Anterior cingulate cortex (tissue), 58 donors: ENCODE measurements around the gene ADPGK.
"Not testable (repeated sequence)": the region's sequence is repeated elsewhere in the genome, so short reads cannot be mapped to it uniquely, and the experiment has no call there.

Source experiments
- DNase-seq, 58 donors: peaks; one replicate each; lab custom pipeline; 2025; lab: John Stamatoyannopoulos, UW

The ADPGK gene

DNA sequence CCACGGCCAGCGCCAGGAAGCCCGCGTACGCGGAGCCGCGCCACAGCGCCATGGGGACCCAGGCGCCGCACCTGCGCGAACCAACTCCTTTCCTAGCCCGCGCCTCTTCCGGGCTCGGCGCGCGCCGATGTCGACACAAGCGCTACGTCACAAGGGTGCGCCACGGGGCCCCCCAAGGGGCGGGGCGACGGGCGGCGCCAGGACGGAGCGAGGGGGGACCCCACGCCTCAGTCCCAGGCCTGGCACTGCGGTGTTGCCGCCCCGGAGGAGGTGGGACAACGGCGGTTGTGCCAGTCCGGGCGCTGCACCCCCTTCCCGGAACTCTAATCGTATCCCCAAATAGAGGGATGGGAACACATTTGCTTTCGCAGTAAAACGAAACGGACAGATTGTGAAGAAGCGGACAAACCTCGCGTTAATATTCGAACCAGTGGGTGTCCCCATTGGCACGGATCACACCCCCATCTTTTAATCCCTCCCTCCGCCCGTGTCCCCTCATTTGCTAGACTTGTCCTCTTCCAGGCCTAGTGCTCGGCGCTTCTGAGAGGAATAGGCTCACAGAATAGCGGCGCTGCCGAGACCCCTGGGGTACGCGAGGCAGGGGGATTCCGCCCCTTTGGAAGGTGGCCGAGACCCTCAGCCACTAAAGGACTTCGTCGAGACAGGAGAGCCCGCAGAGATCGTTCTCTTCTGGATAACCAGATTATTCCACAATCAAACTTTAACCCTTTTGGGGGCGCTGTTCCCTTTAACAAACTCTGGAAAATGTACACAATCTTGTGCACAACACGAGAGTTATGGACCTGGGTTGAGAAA lies at the start of gene ADPGK:
ADPGK (minus strand) TSS at position 119 of the 816 bp plus-strand sequence; CDS start at position 52, 67 bp downstream.
- DNase-seq, result peak; percentile 74 to 96 (median 89)

DNA sequence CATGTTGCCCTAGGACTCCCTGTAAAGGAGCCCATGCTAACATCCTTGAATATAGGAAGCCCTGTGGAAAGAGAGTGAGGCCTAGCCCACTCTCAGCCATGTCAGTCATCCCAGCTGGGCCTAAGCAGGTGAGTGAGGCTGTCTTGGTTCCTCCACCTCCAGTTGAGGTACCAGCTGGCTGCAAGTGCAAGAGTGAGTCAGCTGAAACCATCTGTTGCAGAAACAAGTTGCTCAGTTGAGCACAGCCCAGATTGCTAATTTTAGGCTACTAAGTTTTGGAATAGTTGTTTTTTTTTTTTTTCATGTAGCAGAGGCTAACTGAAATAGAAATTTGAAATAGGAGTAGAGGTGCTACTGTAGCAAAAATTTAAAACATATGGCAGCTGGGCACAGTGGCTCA lies 43.7 kb upstream of the ADPGK start:
- DNase-seq, result peak in 24 of 58 donors; percentile 3 to 61 (median 22)

GRCh38 chr15:72826611-72827010 lies 43.1 kb upstream of the ADPGK start:
- DNase-seq, result no peak

DNA sequence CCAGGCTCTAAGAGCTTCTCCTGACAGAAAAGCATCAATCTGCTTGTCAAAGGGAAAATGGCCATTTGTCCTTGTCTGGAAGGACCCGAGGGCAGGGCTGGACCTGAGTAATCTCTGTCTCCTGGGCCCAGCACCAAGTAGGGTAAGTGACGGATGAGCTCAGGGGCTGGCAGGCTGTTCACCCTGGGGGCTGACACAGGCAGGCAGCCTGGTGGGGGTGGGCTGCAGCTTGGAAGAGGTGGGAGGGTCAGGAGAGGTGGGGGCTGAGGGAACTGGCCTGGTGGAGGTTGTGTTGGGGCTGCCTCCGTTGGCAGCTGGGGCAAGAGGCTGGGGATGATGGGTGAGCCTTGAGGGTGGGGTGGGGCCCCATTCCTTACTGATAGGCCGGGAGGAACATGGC lies 42.3 kb upstream of the ADPGK start:
- no peak for DNase-seq

GRCh38 chr15:72824781-72825180 lies 41.2 kb upstream of the ADPGK start:
- no peak for DNase-seq

DNA sequence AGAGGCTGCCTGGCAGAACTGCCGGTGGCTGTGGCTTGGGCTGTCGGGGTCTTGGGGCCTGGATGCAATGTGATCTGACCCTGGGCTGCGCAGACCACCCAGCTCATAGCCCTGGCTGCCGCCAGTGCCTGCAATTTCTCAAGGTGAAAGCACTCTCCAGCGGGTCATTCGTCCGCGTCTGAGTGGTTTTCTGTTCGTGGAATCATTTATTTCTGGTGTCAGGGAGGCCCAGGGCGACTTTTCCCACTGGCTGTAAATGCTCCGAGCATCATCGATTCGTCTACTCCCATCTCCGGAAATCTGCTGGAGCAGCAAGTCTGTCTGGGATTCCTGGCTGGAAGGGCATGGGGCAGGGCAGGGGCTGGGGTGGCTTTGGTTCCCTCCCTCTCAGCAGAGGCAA lies 40.6 kb upstream of the ADPGK start:
- no peak for DNase-seq

- DNase-seq, result no peak
These were observed 36.7 kb upstream of the ADPGK start for GRCh38 chr15:72820278-72820677.

DNA sequence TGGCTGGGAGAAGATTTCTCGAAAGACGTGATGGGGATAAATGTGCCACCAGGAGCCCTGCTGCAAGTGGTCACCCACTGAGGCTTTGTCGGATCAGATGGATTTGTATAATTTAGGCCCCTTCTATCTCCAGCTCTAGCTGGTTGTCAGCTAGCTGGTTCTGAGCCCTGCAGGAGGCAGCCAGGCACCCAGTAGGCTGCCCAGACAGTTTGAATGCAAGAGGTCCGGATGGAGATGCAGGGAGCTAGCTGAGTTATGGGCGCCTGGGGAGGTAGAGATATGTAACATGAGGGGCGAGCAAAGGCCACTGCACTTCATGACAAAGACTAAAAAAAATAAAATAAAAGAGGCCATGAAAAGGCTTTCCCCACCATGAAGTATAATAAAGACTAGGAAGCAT lies 35.1 kb upstream of the ADPGK start:
- no peak for DNase-seq

GRCh38 chr15:72813345-72814004 lies 29.9 kb upstream of the ADPGK start:
- no peak for DNase-seq

GRCh38 chr15:72809329-72809728 lies 25.8 kb upstream of the ADPGK start:
- no peak for DNase-seq

DNA sequence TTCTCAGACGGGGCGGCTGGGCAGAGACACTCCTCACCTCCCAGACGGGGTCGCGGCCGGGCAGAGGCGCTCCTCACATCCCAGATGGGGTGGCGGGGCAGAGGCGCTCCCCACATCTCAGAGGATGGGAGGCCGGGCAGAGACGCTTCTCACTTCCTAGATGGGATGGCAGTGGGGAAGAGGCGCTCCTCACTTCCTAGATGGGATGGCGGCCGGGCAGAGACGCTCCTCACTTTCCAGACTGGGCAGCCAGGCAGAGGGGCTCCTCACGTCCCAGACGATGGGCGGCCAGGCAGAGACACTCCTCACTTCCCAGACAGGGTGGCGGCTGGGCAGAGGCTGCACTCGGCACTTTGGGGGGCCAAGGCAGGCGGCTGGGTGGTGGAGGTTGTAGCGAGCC lies 23.8 kb upstream of the ADPGK start:
- DNase-seq, result not testable (repeated sequence)

GRCh38 chr15:72803006-72803405 lies 19.4 kb upstream of the ADPGK start:
- no peak for DNase-seq

- no peak for DNase-seq
These were observed 18.2 kb upstream of the ADPGK start for GRCh38 chr15:72801590-72802325.

- no peak for DNase-seq
These were observed 17.4 kb upstream of the ADPGK start for GRCh38 chr15:72800833-72801481.

- no peak for DNase-seq
These were observed 14.3 kb upstream of the ADPGK start for GRCh38 chr15:72797834-72798233.

- peak in 2 of 58 donors; percentile 17 to 24 for DNase-seq
These were observed 13.8 kb upstream of the ADPGK start for GRCh38 chr15:72797338-72797689.

GRCh38 chr15:72796515-72797337 lies 13.2 kb upstream of the ADPGK start:
- DNase-seq, result peak in 36 of 58 donors; percentile 5 to 65 (median 28)

GRCh38 chr15:72796210-72796514 lies 12.6 kb upstream of the ADPGK start:
- no peak for DNase-seq

DNA sequence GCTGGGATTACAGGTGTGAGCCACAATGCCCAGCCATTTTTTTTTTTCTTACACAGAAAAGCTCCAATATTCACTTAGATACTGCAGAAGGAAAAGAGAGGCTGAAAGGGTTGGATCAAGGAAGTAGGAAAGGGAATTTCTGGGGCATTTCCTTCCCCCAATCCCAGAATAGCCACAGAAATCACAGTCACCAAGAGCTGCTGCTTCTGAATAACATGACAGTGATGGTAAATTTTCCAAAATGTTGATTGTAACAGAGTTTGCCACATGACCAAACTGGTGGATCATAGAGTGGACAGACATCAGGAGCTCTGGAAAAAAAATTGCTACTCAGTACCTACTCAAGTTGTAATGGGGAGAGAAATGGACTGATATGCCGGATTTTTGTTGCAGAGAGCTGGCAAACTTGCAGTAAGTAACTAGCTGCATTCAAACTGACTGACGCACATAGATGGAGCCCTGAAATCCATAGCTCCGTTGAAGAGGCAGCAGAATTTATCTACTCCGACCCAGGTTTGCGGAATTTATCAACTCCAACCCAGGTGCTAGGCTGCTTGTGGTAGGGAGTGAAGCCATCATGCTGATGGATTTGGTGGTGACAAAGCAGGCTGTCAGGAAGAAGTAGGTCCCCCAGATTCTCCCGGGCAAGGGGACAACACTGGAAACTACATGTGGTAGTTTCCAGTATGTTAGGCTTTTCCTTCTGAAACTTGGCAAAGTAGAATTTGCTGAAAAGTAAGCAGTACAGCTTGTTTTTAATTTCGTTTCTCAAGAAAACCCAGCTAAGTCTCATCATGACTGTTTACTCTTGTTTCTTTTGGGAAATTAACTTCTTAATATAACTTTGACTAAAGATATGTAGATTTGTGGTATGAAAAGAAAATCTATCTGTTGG lies 10.5 kb upstream of the ADPGK start:
- no peak for DNase-seq
